OCI-M2 (cell line): ENCODE data around the gene PDYN.
"Not testable (repeated sequence)": the region's sequence is repeated elsewhere in the genome, so short reads cannot be mapped to it uniquely, and the experiment has no call there.

Experiments used
- DNase-seq: peaks from one replicate; lab custom pipeline; 2025; ENCODE audit not compliant: unreplicated experiment; lab: John Stamatoyannopoulos, UW

The PDYN gene

DNA sequence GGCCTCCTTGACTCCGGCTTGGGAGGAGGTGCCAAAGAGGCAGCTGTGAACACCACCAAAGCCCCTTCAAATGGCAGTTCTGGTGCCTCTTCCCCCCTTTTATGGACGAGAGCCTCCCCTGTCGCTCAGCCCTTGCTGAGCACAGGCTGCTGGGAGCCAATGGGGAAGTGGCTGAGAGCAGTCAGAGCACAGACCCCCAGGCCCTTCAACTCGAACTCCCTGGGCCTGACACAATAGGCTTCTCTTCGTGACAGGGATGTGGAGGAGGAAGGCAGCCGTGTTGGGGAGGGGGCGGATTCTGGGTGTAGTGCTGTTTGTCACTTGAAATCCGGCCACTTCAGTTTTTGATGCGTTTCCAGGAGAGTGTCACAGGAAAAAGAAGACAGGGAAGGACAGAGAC lies at the start of gene PDYN:
PDYN (minus strand) TSS at position 73 of the 400 bp plus-strand sequence. CDS start 10,974 bp downstream, outside the sequence.
- DNase-seq, result no peak

DNA sequence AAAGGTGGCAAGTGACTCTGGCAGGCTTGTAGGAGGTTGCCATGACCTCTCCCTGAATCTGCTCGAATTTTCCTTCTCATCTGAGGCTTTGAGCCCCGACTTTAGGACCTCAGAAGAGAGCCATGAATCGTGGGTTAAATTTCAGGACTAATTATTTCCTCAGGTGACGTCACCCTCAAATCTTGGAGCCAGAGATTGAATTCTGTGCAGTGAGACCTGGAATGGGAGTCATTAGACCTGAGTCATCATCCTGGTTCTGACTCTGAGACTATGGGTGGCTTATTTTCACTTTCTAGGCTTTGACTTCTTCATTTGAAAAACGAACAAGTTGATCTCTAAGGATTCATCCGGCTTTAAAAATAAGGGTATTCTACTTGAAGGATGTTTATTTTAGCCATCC lies 48.5 kb upstream of the PDYN start:
- no peak for DNase-seq

DNA sequence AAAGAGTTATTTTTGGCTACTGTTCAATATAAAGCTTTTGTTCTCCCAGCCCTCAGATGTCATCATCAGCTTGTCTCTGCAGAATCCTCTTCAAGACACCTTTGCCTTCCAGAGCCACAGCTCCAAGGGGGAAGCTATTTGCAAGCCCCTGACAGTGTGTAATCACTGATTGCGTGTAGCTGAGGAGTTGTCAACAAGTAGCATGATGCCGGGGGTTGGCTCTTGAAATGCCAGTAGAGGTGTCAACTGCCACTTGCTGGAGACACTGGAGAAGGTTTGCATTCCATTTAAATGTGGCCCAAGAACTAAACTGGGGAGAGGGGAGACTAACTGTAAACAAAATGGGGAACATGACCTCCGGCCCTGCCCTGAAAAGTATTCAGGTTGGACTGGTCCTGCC lies 44.3 kb upstream of the PDYN start:
- DNase-seq, result no peak

GRCh38 chr20:2037296-2037914 lies 43.5 kb upstream of the PDYN start:
- no peak for DNase-seq

DNA sequence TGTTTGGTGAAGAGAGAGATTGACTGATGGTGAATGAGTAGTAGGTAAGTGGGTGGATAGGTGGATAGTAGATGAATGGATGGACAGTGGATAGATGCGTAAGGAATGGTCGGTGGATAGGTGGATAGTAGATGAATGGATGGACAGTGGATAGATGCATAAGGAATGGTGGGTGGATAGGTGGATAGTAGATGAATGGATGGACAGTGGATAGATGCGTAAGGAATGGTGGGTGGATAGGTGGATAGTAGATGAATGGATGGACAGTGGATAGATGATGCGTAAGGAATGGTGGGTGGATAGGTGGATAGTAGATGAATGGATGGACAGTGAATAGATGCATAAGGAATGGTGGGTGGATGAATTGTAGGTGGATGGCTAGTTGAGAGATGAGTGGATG lies 42.5 kb upstream of the PDYN start:
- DNase-seq, result not testable (repeated sequence)

GRCh38 chr20:2032168-2032567 lies 38.3 kb upstream of the PDYN start:
- DNase-seq, result no peak

- DNase-seq, result no peak
Observed at GRCh38 chr20:2026514-2026913, 32.7 kb upstream of the PDYN start.

- no peak for DNase-seq
Observed at GRCh38 chr20:2026004-2026403, 32.1 kb upstream of the PDYN start.

DNA sequence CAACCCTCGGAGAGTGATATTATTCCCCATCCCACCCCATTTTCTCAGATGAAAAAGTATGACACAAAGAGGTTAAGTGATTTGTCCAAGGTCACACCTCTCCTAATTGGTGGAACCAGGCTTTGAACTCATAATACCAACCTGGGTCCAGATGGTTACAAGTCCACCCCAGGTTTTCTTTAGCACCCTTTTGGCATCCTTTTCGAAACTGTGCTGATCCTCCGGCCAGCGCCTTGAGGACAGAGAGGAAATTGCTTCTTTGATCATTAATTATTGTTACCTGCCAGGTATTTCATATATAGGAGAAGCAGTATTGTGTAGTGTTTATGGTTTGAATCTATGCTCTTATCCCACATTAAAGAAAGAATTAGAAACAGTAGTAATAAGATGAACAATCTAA lies 29.3 kb upstream of the PDYN start:
- DNase-seq, result no peak

DNA sequence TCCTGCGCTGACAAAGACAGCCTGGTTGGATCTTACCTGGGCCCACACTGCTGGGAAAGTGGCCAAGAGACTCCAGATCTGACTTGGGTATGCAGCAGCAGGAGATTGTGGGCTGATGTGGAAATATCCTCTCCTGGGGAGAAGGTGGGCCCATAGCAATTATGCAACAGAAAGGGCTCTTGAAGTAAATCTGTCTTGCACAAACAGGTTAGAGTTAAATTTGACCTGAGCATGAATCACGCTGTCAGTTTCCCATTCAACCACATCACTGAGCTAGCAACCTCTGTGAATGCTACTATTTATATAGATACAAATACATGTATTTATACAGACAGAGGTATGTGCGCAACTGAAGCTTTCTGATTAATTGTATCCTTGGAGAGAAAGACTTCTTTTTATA lies 28.3 kb upstream of the PDYN start:
- no peak for DNase-seq

- no peak for DNase-seq
Observed at GRCh38 chr20:2010533-2010932, 16.7 kb upstream of the PDYN start.

DNA sequence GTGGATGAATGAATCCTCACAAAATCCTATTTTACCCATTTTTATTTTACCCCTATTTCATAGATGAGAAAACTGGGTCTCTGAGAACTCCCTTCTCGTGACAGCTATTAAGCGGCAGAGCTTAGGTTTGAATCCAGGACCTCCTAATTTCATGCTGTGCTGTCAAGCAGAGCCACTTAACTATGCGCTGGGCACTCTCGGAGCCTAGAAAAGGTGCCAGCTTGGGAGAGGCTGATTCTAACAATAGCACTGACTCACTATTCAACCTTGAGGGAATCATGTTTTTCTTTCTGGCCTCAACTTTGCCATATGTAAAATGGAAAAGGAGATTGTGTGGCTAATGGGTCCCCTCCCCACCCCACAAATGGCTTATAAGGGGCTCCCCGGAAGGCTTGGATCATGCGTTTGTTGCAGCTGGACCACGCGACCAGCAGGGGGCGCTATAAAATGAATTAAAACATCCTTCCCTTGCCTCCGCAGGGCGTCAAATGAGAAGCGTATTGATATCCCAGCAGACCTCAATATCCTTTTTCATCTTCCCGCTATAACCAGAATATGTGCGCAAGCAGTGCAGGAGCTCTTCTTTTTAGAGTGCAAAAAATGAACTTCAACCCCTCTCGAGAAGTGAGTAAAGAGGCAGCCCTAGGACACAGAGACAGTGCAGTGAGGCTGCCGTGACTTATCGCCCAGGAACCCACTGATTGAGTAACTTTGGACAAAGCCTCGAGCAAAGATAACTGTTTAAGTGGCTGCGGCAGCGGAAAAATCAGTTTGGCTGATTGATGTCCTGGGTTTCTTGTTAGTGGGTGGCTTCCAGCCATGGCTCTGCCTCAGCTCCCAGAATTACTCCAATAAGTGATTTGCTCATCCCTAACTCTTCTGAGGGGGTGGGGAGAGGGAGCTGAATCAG lies 12.8 kb upstream of the PDYN start:
- no peak for DNase-seq

GRCh38 chr20:2005831-2006426 lies 12.1 kb upstream of the PDYN start:
- no peak for DNase-seq

DNA sequence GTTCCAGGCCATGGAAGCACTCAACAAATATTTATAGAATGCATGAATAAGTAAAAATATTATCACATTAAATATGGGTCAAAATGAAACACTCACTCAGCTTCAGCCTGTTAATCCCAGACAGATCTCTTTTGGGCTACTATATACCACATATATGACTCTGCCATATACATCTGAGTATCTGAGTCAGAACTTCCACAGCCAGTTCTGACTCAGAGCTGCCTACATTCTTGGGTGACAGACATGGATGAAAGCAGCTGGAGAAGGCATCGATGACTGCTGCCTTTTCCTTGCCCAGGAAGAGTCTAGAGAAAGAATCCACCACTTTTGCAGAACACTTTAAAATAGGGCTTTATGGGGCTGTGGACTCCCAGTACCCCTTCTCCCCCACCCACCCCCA lies 11.5 kb upstream of the PDYN start:
- no peak for DNase-seq

DNA sequence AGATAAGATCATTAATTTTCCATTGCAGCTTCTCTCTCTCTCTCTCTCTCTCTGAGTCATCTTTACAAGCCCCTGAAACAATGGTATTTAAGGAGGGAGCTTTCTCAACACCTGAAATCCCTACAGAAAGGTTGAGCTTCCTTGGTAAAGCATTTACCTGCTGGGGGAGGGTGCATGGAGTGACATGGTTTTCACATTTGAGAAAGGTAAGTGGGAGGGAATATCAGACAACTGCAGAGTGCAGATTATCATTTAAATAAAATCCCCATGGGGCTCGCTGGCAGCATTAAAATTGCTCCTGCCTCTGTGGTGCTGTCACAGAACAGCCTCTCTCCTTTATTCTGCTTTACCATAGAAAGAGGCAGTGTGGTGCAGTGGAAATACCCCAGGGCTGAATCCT lies 10.3 kb upstream of the PDYN start:
- no peak for DNase-seq

- DNase-seq, result no peak
Observed at GRCh38 chr20:2002365-2002764, 8.5 kb upstream of the PDYN start.

DNA sequence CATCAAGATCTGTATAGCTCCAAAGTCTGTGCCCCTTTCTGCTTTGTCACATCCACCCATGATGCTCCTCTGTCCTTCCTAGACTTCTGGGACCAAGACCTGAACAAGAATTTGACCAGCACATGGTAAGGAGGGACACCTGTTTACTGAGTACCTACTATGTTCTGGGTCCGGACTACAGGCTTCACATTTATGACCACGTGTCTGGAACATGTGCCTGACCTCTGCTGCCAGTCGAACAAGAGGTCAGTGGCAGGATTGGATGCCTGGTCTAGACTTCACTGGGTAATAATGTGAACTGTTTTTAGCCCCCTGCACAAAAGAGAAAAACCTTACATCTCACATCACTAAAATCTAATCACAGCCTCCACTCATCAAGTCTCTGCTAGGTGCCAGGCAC lies 7.3 kb upstream of the PDYN start:
- DNase-seq, result no peak

DNA sequence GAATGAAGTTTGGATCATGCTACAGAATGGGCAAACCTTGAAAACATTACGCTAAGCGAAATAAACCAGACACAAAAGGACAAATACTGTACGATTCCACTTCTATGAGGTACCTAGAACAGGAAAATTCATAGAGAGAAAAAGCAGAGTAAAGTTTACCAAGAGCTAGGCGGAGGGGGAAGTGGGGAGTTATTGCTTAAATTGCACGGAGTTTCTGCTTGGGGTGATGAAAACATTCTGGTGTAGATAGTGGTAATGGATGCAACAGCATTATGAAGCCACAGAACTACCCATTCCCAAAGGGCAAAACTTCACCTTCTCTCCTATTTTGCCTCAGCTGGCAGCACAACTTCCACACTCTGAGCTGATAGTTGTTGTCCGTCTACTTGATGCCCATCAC lies 6.4 kb upstream of the PDYN start:
- DNase-seq, result no peak

- no peak for DNase-seq
Observed at GRCh38 chr20:1998715-1999114, 4.9 kb upstream of the PDYN start.

- DNase-seq, result no peak
Observed at GRCh38 chr20:1998193-1998520, 4.3 kb upstream of the PDYN start.

DNA sequence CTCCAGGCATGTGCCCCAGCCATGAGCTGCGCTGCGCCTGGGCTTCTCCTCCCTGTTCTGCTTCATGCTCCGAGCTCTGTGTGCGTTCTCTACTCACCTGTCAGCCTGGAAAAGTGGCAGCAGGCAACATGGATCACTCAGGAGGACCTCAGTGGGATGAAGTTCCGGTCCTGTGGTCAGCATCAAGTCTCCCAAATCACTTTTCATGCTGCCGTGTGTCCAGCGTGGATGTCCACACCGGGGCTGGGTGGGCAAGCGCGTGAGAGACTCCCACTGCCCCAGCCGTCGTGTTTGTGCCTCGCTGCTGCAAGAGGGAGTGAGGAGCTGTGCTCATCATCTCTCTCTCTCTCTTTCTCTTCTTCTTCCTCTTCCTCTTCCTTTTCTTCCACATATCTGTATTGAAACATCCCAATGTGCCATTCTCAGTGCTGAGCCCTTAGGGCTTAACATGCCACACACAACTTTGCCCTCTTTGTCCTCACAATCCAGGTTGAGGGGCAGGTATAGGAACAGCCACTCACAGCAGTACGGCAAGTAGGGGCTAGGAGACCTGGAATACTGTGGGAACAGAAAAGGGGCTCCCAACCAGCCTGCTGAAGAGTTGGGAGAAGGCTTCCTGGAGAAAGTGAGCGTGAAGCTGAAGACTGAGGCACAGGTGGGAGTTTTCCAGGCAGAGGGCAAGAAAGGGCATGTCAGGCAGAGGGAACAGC lies 3.8 kb upstream of the PDYN start:
- no peak for DNase-seq
